HAP-1 (cell line): ENCODE measurements around the gene PACRG.

Source experiments
- DNase-seq, 2 experiments: peaks; one replicate each; pipeline ENCODE4 v3.0.0-alpha.2; 2016 to 2020; ENCODE audit warnings: low spot score in 2 of 2
- H3K27me3 ChIP-seq: fragments of 250-450 bp; sonication (Bioruptor Pico); 2 replicates; pipeline ENCODE4 v1.5.1; 2020; ENCODE audit warnings: low read depth, mild to moderate bottlenecking, moderate library complexity
- H3K36me3 ChIP-seq: fragments of 250-450 bp; sonication (Bioruptor Pico); replicated peaks from 2 replicates; pipeline ENCODE4 v1.5.1; 2020; ENCODE audit warnings: mild to moderate bottlenecking
- H3K4me1 ChIP-seq: fragments of 250-450 bp; sonication (Bioruptor Pico); 2 replicates; pipeline ENCODE4 v1.5.1; 2020; ENCODE audit warnings: mild to moderate bottlenecking
- H3K4me3 ChIP-seq: fragments of 250-450 bp; sonication (Bioruptor Pico); 2 replicates; pipeline ENCODE4 v1.5.1; 2020; ENCODE audit warnings: mild to moderate bottlenecking, moderate library complexity
- H3K9me3 ChIP-seq: fragments of 250-450 bp; sonication (Bioruptor Pico); 2 replicates; pipeline ENCODE4 v1.5.1; 2020; ENCODE audit warnings: mild to moderate bottlenecking, moderate library complexity
- in situ Hi-C: fragments of 300-500 bp; cut with MboI; formaldehyde crosslinking; loops from 3 replicates; pipeline ENCODE4 v1.14.3; 2020; ENCODE audit warnings: low sequenced_read_pairs, inconsistent platforms, mixed read lengths

PACRG gene

DNA sequence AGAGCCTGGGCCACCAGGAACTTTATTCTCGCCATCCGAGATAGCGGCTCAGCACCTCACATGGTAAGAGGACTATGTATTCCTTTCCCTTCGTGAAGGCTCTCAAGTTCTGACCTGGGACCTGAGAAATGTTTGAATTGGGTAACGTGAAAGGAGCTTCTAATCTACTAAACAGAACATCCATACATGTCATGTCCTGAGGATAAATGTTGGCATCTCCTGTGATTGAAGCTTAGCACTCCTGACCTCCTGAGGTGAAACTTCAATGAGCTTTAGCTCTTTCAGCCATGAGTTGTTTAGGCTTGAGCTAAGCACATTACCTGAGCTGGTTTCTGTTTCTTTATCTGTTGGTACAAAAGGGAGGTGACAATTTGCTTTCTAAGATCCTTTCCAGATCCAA is 280.9 kb downstream of the PACRG start:
- no peaks in the 10 kb centered on the region for H3K36me3 ChIP-seq
- no peaks in the 10 kb centered on the region; the same call in 1 of the 2 replicates for H3K4me1 ChIP-seq
- in situ Hi-C loops, result no loop called here
- DNase-seq, result no peak
- H3K4me3 ChIP-seq, result no peak overlapping the region
- H3K9me3 ChIP-seq, result no peaks in the 10 kb centered on the region
- H3K27me3 ChIP-seq, result no peaks in the 10 kb centered on the region

DNA sequence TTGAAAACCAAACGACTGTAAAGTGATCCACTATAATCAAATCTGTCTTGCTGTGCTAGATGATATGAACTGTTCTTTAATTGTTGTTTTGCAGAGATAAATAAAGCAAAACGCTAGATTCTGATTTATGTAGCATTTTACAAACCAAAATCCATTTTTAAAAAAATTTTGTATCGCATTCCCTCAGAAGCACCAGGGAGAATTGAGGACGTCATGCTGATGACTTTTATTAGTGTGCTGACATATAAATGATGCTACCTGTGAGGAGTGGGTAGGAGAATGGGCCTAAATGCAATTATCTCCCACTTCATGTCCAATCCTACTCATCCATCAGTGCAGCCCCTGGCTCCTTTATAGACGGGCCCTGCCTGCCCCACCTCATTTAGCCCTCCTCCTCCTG is 282.4 kb downstream of the PACRG start:
- in situ Hi-C loops, result no loop called here
- no peak for DNase-seq
- no peaks in the 10 kb centered on the region for H3K4me1 ChIP-seq

DNA sequence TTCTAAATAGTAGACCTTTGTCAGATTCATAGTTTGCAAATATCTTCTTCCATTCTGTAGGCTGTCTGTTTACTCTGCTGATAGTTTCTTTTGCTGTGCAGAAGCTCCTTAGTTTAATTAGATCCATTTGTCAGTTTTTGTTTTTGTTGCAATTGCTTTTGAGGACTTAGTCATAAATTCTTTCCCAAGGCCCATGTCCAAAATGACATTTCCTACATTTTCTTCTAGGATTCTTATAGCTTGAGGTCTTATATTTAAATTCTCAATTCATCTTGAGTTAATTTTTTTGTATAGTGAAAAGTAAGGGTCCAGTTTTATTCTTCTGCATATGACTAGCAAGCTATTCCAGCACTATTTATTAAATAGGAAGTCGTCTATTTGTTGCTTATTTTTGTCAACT is 287.0 kb downstream of the PACRG start:
- Histone ChIP-seq H3K4me3 (no peak overlapping the region), H3K9me3 (no peaks in the 10 kb centered on the region), H3K27me3 (no peaks in the 10 kb centered on the region), H3K36me3 (no peaks in the 10 kb centered on the region), H3K4me1 (no peaks in the 10 kb centered on the region)
- no peak for DNase-seq
- in situ Hi-C loops, result no loop called here

More for the DNA sequence above, 282.4 kb downstream of the PACRG start:
- no peaks in the 10 kb centered on the region for H3K9me3 ChIP-seq
- no peaks in the 10 kb centered on the region for H3K36me3 ChIP-seq
- no peaks in the 10 kb centered on the region for H3K27me3 ChIP-seq
- no peak overlapping the region for H3K4me3 ChIP-seq

DNA sequence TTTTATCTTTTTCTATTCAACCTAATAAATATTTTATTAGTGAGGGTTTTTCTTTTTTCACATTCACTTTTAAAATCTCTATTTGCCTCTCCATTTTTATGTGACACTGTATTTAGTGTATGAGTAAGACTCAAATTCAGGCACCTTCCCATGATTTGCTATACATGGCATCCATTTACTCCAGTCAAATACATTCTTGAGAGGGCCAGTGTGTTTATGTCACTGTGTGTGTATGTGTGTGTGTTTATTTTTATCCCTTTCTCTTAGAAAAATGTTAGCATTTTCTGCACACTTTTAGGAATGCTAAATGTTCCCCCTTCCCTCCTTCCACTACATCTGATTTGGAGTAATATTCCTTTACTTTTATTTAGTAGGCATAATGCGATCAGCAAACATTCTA is 290.0 kb downstream of the PACRG start:
- H3K27me3 ChIP-seq, result no peaks in the 10 kb centered on the region
- in situ Hi-C loops, result no loop called here
- no peak overlapping the region for H3K4me3 ChIP-seq
- peaks cover 3% of the 10 kb centered on the region; the same call in 1 of the 2 replicates for H3K9me3 ChIP-seq
- DNase-seq, result no peak
- H3K36me3 ChIP-seq, result no peaks in the 10 kb centered on the region
- H3K4me1 ChIP-seq, result no peaks in the 10 kb centered on the region

GRCh38 chr6:163019926-163020325 is 292.2 kb downstream of the PACRG start:
- in situ Hi-C loops, result no loop called here
- Histone ChIP-seq H3K36me3 (no peaks in the 10 kb centered on the region), H3K27me3 (no peaks in the 10 kb centered on the region), H3K4me3 (no peak overlapping the region), H3K9me3 (peaks cover 3% of the 10 kb centered on the region; the same call in 1 of the 2 replicates), H3K4me1 (no peaks in the 10 kb centered on the region)
- DNase-seq, result no peak

GRCh38 chr6:163021054-163021453 is 293.3 kb downstream of the PACRG start:
- no peaks in the 10 kb centered on the region for H3K4me1 ChIP-seq
- no peaks in the 10 kb centered on the region for H3K27me3 ChIP-seq
- H3K9me3 ChIP-seq, result peaks cover 3% of the 10 kb centered on the region; the same call in 1 of the 2 replicates
- H3K36me3 ChIP-seq, result no peaks in the 10 kb centered on the region
- no peak for DNase-seq
- no peak overlapping the region for H3K4me3 ChIP-seq
- in situ Hi-C loops, result no loop called here

DNA sequence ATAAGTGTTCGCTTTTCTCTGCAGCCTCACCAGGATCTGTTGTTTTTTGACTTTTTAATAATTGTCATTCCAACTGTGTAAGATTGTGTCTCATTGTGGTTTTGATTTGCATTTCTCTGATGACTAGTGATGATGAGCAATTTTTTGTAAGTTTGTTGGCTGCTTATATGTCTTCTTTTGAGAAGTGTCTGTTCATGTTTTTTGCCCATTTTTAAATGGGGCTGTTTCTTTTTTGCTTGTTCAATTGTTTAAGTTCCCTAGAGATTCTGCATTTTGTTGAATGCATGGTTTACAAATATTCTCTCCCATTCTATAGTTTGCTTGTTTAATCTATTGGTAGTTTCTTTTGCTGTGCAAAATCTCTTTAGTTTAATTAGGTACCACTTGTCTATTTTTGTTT is 295.9 kb downstream of the PACRG start:
- no peak overlapping the region for H3K4me3 ChIP-seq
- in situ Hi-C loops, result no loop called here
- H3K27me3 ChIP-seq, result no peaks in the 10 kb centered on the region
- no peaks in the 10 kb centered on the region for H3K4me1 ChIP-seq
- no peaks in the 10 kb centered on the region for H3K36me3 ChIP-seq
- DNase-seq, result no peak
- H3K9me3 ChIP-seq, result peaks cover 3% of the 10 kb centered on the region; the same call in 1 of the 2 replicates

DNA sequence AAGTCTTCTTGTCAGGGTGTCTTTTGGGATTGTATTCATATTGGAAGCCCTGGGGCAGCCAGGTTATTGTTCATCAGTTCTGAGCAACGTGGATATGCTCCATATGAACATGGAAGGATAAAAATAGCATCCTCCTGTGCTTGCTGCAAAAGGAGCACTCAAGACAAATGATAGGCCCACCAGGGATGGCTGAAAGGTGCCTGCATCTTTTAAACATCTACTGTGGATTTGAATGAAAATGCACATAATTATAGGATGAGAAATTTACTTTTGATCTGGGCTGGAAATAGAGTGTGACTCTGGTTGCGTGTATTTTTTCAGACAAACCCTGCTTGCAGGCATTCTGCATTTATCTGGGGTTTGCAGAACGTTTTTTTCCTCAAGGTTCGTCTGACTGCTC is 299.1 kb downstream of the PACRG start:
- Histone ChIP-seq H3K27me3 (no peaks in the 10 kb centered on the region), H3K9me3 (peaks cover 3% of the 10 kb centered on the region; the same call in 1 of the 2 replicates), H3K4me3 (no peak overlapping the region), H3K36me3 (no peaks in the 10 kb centered on the region), H3K4me1 (no peaks in the 10 kb centered on the region)
- in situ Hi-C loops, result no loop called here
- no peak for DNase-seq

GRCh38 chr6:163030980-163031379 is 303.2 kb downstream of the PACRG start:
- H3K4me1 ChIP-seq, result no peaks in the 10 kb centered on the region
- H3K4me3 ChIP-seq, result no peak overlapping the region
- in situ Hi-C loops, result no loop called here
- H3K27me3 ChIP-seq, result no peaks in the 10 kb centered on the region
- DNase-seq, result no peak
- H3K9me3 ChIP-seq, result no peaks in the 10 kb centered on the region
- H3K36me3 ChIP-seq, result no peaks in the 10 kb centered on the region

- no peaks in the 10 kb centered on the region for H3K9me3 ChIP-seq
- no peak for DNase-seq
- in situ Hi-C loops, result no loop called here
- H3K4me1 ChIP-seq, result no peaks in the 10 kb centered on the region
- H3K27me3 ChIP-seq, result no peaks in the 10 kb centered on the region
- no peak overlapping the region for H3K4me3 ChIP-seq
- no peaks in the 10 kb centered on the region for H3K36me3 ChIP-seq
Observed at GRCh38 chr6:163031931-163032330, 304.2 kb downstream of the PACRG start.

DNA sequence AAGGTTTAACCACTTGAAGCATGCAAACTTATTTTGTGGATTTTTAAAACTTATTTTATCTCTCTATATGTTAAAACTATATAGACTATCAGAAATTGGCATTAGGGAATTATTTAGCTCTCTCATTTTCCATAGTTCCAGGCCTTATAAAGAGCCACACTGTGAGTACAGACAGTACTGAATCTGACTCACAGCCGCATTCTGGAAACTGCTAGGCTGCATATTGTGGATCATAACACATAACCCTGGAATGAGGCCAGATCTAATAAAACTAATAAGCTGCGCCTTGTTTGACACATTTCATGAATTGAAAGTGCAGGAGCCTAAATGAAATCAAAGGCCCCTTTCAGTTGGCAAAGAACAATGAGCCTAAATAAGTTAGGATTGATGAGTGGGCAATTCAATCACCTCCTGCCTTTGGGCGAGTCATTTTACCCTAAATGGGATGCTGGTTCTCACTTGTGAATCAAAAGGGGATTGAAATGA is 308.4 kb downstream of the PACRG start:
- no peaks in the 10 kb centered on the region for H3K36me3 ChIP-seq
- no peak for DNase-seq
- H3K4me1 ChIP-seq, result no peaks in the 10 kb centered on the region
- no peaks in the 10 kb centered on the region for H3K27me3 ChIP-seq
- H3K9me3 ChIP-seq, result no peaks in the 10 kb centered on the region
- in situ Hi-C loops, result no loop called here
- H3K4me3 ChIP-seq, result no peak overlapping the region

GRCh38 chr6:163038317-163038716 is 310.5 kb downstream of the PACRG start:
- H3K4me1 ChIP-seq, result no peaks in the 10 kb centered on the region
- H3K27me3 ChIP-seq, result no peaks in the 10 kb centered on the region
- H3K4me3 ChIP-seq, result no peak overlapping the region
- no peaks in the 10 kb centered on the region for H3K36me3 ChIP-seq
- no peak for DNase-seq
- in situ Hi-C loops, result no loop called here
- no peaks in the 10 kb centered on the region for H3K9me3 ChIP-seq

DNA sequence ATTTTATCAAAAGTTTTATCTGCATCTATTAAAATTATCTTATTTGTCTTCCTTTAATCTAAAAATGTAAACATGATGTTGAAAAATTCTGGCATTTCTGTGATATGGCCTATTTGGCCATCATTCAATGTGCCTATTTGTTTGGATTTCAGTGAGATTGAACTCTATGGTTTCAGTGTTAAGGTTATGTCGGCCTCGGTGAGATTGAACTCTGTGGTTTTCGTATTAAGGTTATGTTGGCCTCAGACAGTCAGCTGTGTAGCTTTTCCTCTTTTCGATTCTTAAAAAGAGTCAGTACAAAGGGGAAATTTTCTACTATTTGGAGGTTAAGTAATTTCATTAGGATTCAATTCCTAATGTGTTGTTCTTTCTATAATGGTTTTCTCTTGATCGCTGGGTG is 320.6 kb downstream of the PACRG start:
- in situ Hi-C loops, result no loop called here
- DNase-seq, result no peak
- Histone ChIP-seq H3K27me3 (no peaks in the 10 kb centered on the region), H3K4me3 (no peak overlapping the region), H3K4me1 (no peaks in the 10 kb centered on the region), H3K9me3 (no peaks in the 10 kb centered on the region), H3K36me3 (no peaks in the 10 kb centered on the region)

GRCh38 chr6:163053667-163054344 is 326.0 kb downstream of the PACRG start:
- H3K4me3 ChIP-seq, result no peak overlapping the region
- no peaks in the 10 kb centered on the region for H3K4me1 ChIP-seq
- no peak for DNase-seq
- in situ Hi-C loops, result no loop called here
- H3K27me3 ChIP-seq, result no peaks in the 10 kb centered on the region
- H3K36me3 ChIP-seq, result no peaks in the 10 kb centered on the region
- H3K9me3 ChIP-seq, result no peaks in the 10 kb centered on the region

GRCh38 chr6:163054641-163055040 is 326.9 kb downstream of the PACRG start:
- Histone ChIP-seq H3K9me3 (no peaks in the 10 kb centered on the region), H3K36me3 (no peaks in the 10 kb centered on the region), H3K27me3 (no peaks in the 10 kb centered on the region), H3K4me3 (no peak overlapping the region), H3K4me1 (no peaks in the 10 kb centered on the region)
- in situ Hi-C loops, result no loop called here
- no peak for DNase-seq
